Activated naive CD4-positive, alpha-beta T cell treated with anti-CD3 and anti-CD28 coated beads for 36 hours (primary cell): Measurements from ENCODE around the gene TTYH2. TPM values are rescaled to one million over a fixed set of nuclear protein-coding genes. Genes with fewer than 3 reads are reported as not detected.

Experiments
- CTCF ChIA-PET: fragments of 350-600 bp; sonication (Branson Sonifier 250); formaldehyde crosslinking; loops from one replicate; lab custom pipeline; 2021; ENCODE audit warnings: antibody characterized with exemption; lab: Charles Lee
- DNase-seq: peaks from one replicate; pipeline ENCODE4 v3.0.0-alpha.2; 2020
- H3K27ac Mint-ChIP-seq: one replicate; pipeline ENCODE4 v1.8.0; 2021; ENCODE audit warnings: mild to moderate bottlenecking, mixed read lengths
- H3K27me3 Mint-ChIP-seq: one replicate; pipeline ENCODE4 v1.8.0; 2021; ENCODE audit warnings: low read depth, mixed read lengths
- H3K36me3 Mint-ChIP-seq: one replicate; pipeline ENCODE4 v1.8.0; 2021; ENCODE audit warnings: low read depth, mixed read lengths
- H3K4me1 Mint-ChIP-seq: one replicate; pipeline ENCODE4 v1.8.0; 2021; ENCODE audit warnings: low read depth, mixed read lengths
- H3K4me3 Mint-ChIP-seq: one replicate; pipeline ENCODE4 v1.8.0; 2021; ENCODE audit warnings: mild to moderate bottlenecking, moderate library complexity, mixed read lengths
- H3K9me3 Mint-ChIP-seq: one replicate; pipeline ENCODE4 v1.8.0; 2021; ENCODE audit warnings: mixed read lengths
- intact Hi-C: fragments of 100-400 bp; cut with micrococcal nuclease; formaldehyde crosslinking; loops from one replicate; pipeline ENCODE4 v1.15.1; 2023
- total RNA-seq, 2 experiments: library from RNA; stranded (reverse); gene quantifications; one replicate each; pipeline ENCODE4 v1.2.3, GENCODE V29; 2021

The TTYH2 gene
- total RNA-seq, 2 experiments from 2014 or later: 2.5 to 2.8 TPM

- Mint-ChIP-seq H3K27me3 (no peaks in the 10 kb centered on the region), H3K9me3 (no peaks in the 10 kb centered on the region), H3K4me1 (peaks cover 75% of the 10 kb centered on the region), H3K36me3 (peaks cover 37% of the 10 kb centered on the region), H3K27ac (peak overlapping the region; percentile 83), H3K4me3 (peak overlapping the region; percentile 12)
- intact Hi-C loops: loop anchor here (1.0 to 5.0 kb wide), 4 partner anchors 86 to 247 kb away; no protein-coding TSS in a partner anchor
- CTCF ChIA-PET: interaction anchor here (0.6 to 1.5 kb wide), 3 partner anchors 58 to 90 kb away, joined by 3 to 4 read pairs (median 3); no protein-coding TSS in a partner anchor
- DNase-seq: peak; percentile 89
These were observed 2.9 kb upstream of the TTYH2 start for GRCh38 chr17:74210191-74211140.

GRCh38 chr17:74211141-74211911, 2.0 kb upstream of the TTYH2 start:
- no peak for DNase-seq
- Mint-ChIP-seq H3K27me3 (no peaks in the 10 kb centered on the region), H3K4me3 (no peak overlapping the region), H3K4me1 (peaks cover 69% of the 10 kb centered on the region), H3K9me3 (no peaks in the 10 kb centered on the region), H3K36me3 (peaks cover 28% of the 10 kb centered on the region), H3K27ac (peak overlapping the region; percentile 39)
- CTCF ChIA-PET: interaction anchor here (0.6 to 1.5 kb wide), 3 partner anchors 57 to 89 kb away, joined by 3 to 4 read pairs (median 3); no protein-coding TSS in a partner anchor
- intact Hi-C loops: loop anchor here (5.0 kb wide), 1 partner anchor 246 kb away; no protein-coding TSS in a partner anchor

GRCh38 chr17:74211912-74212208, 1.5 kb upstream of the TTYH2 start:
- Mint-ChIP-seq H3K4me1 (peaks cover 67% of the 10 kb centered on the region), H3K4me3 (peak overlapping the region; percentile 16), H3K9me3 (no peaks in the 10 kb centered on the region), H3K27me3 (no peaks in the 10 kb centered on the region), H3K36me3 (peaks cover 26% of the 10 kb centered on the region), H3K27ac (no peak overlapping the region)
- DNase-seq: no peak
- intact Hi-C loops: loop anchor here (2.0 to 5.0 kb wide), 2 partner anchors 71 to 245 kb away; no protein-coding TSS in a partner anchor
- CTCF ChIA-PET: interaction anchor here (1.5 kb wide), 1 partner anchor 64 kb away, joined by 3 read pairs; no protein-coding TSS in a partner anchor

GRCh38 chr17:74212209-74212912, 1.0 kb upstream of the TTYH2 start:
- DNase-seq: no peak
- peak overlapping the region; percentile 74 for H3K4me3 Mint-ChIP-seq
- H3K36me3 Mint-ChIP-seq: peaks cover 26% of the 10 kb centered on the region
- peak overlapping the region; percentile 24 for H3K27ac Mint-ChIP-seq
- no peaks in the 10 kb centered on the region for H3K27me3 Mint-ChIP-seq
- intact Hi-C loops: loop anchor here (2.0 to 5.0 kb wide), 2 partner anchors 70 to 245 kb away; no protein-coding TSS in a partner anchor
- peaks cover 67% of the 10 kb centered on the region for H3K4me1 Mint-ChIP-seq
- CTCF ChIA-PET: interaction anchor here (1.0 to 1.4 kb wide), 5 partner anchors 10 to 86 kb away, joined by 3 to 12 read pairs (median 3); partner anchors contain the start of gene RPL38
- H3K9me3 Mint-ChIP-seq: no peaks in the 10 kb centered on the region

- H3K27me3 Mint-ChIP-seq: no peaks in the 10 kb centered on the region
- peaks cover 14% of the 10 kb centered on the region for H3K36me3 Mint-ChIP-seq
- H3K4me3 Mint-ChIP-seq: peak overlapping the region; percentile 74
- H3K4me1 Mint-ChIP-seq: peaks cover 56% of the 10 kb centered on the region
- H3K27ac Mint-ChIP-seq: no peak overlapping the region
- CTCF ChIA-PET: interaction anchor here (1.2 to 1.4 kb wide), 3 partner anchors 11 to 85 kb away, joined by 3 to 12 read pairs (median 5); partner anchors contain the start of gene RPL38
- no peak for DNase-seq
- no peaks in the 10 kb centered on the region for H3K9me3 Mint-ChIP-seq
- intact Hi-C loops: loop anchor here (1.0 to 5.0 kb wide), 3 partner anchors 11 to 243 kb away; partner anchors contain the start of gene RPL38
These were observed 555 bp downstream of the TTYH2 start for GRCh38 chr17:74213861-74214391.

- Mint-ChIP-seq H3K36me3 (peaks cover 7% of the 10 kb centered on the region), H3K4me3 (peak overlapping the region; percentile 74), H3K4me1 (peaks cover 49% of the 10 kb centered on the region), H3K27me3 (no peaks in the 10 kb centered on the region), H3K9me3 (no peaks in the 10 kb centered on the region), H3K27ac (no peak overlapping the region)
- no peak for DNase-seq
- intact Hi-C loops: loop anchor here (5.0 kb wide), 1 partner anchor 243 kb away; no protein-coding TSS in a partner anchor
- CTCF ChIA-PET: no interaction called here
These were observed 1.3 kb downstream of the TTYH2 start for GRCh38 chr17:74214484-74215341.

- intact Hi-C loops: no loop called here
- H3K4me3 Mint-ChIP-seq: no peak overlapping the region
- CTCF ChIA-PET: no interaction called here
These were observed 2.0 kb downstream of the TTYH2 start for GRCh38 chr17:74215342-74215727.

GRCh38 chr17:74216505-74216904, 3.1 kb downstream of the TTYH2 start:
- Mint-ChIP-seq H3K9me3 (no peaks in the 10 kb centered on the region), H3K27ac (no peak overlapping the region), H3K4me1 (peaks cover 35% of the 10 kb centered on the region), H3K4me3 (no peak overlapping the region), H3K27me3 (no peaks in the 10 kb centered on the region), H3K36me3 (no peaks in the 10 kb centered on the region)
- intact Hi-C loops: no loop called here
- DNase-seq: no peak
- CTCF ChIA-PET: interaction anchor here (0.5 to 1.0 kb wide), 2 partner anchors 16 to 187 kb away, joined by 3 read pairs; no protein-coding TSS in a partner anchor

More at GRCh38 chr17:74215342-74215727, 2.0 kb downstream of the TTYH2 start:
- no peak overlapping the region for H3K27ac Mint-ChIP-seq
- H3K27me3 Mint-ChIP-seq: no peaks in the 10 kb centered on the region
- H3K36me3 Mint-ChIP-seq: peaks cover 3% of the 10 kb centered on the region
- no peak for DNase-seq
- peaks cover 44% of the 10 kb centered on the region for H3K4me1 Mint-ChIP-seq
- no peaks in the 10 kb centered on the region for H3K9me3 Mint-ChIP-seq

GRCh38 chr17:74217037-74217730, 3.8 kb downstream of the TTYH2 start:
- no peak for DNase-seq
- Mint-ChIP-seq H3K4me1 (peaks cover 30% of the 10 kb centered on the region), H3K36me3 (no peaks in the 10 kb centered on the region), H3K9me3 (no peaks in the 10 kb centered on the region), H3K27me3 (no peaks in the 10 kb centered on the region), H3K27ac (no peak overlapping the region), H3K4me3 (no peak overlapping the region)
- CTCF ChIA-PET: interaction anchor here (0.5 kb wide), 1 partner anchor 186 kb away, joined by 3 read pairs; no protein-coding TSS in a partner anchor
- intact Hi-C loops: no loop called here

GRCh38 chr17:74217888-74218287, 4.5 kb downstream of the TTYH2 start:
- H3K4me1 Mint-ChIP-seq: peaks cover 23% of the 10 kb centered on the region
- CTCF ChIA-PET: no interaction called here

More at GRCh38 chr17:74217888-74218287, 4.5 kb downstream of the TTYH2 start:
- Mint-ChIP-seq H3K27me3 (no peaks in the 10 kb centered on the region), H3K9me3 (no peaks in the 10 kb centered on the region), H3K27ac (no peak overlapping the region), H3K4me3 (no peak overlapping the region), H3K36me3 (no peaks in the 10 kb centered on the region)
- intact Hi-C loops: no loop called here
- no peak for DNase-seq
